DMS153 treated with DMSO at 0.1 percent for 48 hours (cell line): ENCODE data around the gene ZNF710.
A peak's percentile ranks its signal among the peaks of the same experiment; 100 is the strongest.
"Not testable (repeated sequence)": the region's sequence is repeated elsewhere in the genome, so short reads cannot be mapped to it uniquely, and the experiment has no call there.

Source experiments
- DNase-seq: peaks from one replicate; lab custom pipeline; 2025; ENCODE audit not compliant: unreplicated experiment; lab: John Stamatoyannopoulos, UW

Gene ZNF710

GRCh38 chr15:90001062-90001682 lies at the start of gene ZNF710:
TSS of gene ZNF710 (plus strand) at chr15:90001324. CDS start at chr15:90067138, 65,814 bp downstream.
- DNase-seq, result no peak

- DNase-seq, result no peak
These were observed 46.6 kb upstream of the ZNF710 start for GRCh38 chr15:89954541-89954940.

GRCh38 chr15:89955449-89955998 lies 45.6 kb upstream of the ZNF710 start:
- not testable (repeated sequence) for DNase-seq

- no peak for DNase-seq
These were observed 42.9 kb upstream of the ZNF710 start for GRCh38 chr15:89958107-89958805.

- DNase-seq, result no peak
These were observed 37.6 kb upstream of the ZNF710 start for GRCh38 chr15:89963301-89964231.

- DNase-seq, result no peak
These were observed 36.7 kb upstream of the ZNF710 start for GRCh38 chr15:89964232-89964954.

GRCh38 chr15:89967881-89968280 lies 33.2 kb upstream of the ZNF710 start:
- no peak for DNase-seq

GRCh38 chr15:89971592-89971997 lies 29.5 kb upstream of the ZNF710 start:
- DNase-seq, result peak; percentile 2

- no peak for DNase-seq
These were observed 29.0 kb upstream of the ZNF710 start for GRCh38 chr15:89972085-89972484.

GRCh38 chr15:89975482-89976245 lies 25.5 kb upstream of the ZNF710 start:
- DNase-seq, result no peak

GRCh38 chr15:89976246-89976600 lies 24.9 kb upstream of the ZNF710 start:
- no peak for DNase-seq

GRCh38 chr15:89977836-89978235 lies 23.3 kb upstream of the ZNF710 start:
- not testable (repeated sequence) for DNase-seq

GRCh38 chr15:89978914-89979313 lies 22.2 kb upstream of the ZNF710 start:
- DNase-seq, result no peak

GRCh38 chr15:89980896-89981295 lies 20.2 kb upstream of the ZNF710 start:
- no peak for DNase-seq

- no peak for DNase-seq
These were observed 18.6 kb upstream of the ZNF710 start for GRCh38 chr15:89982315-89983055.

GRCh38 chr15:89984001-89984400 lies 17.1 kb upstream of the ZNF710 start:
- no peak for DNase-seq

- DNase-seq, result no peak
These were observed 16.6 kb upstream of the ZNF710 start for GRCh38 chr15:89984421-89985010.

- DNase-seq, result no peak
These were observed 16.0 kb upstream of the ZNF710 start for GRCh38 chr15:89985111-89985510.

GRCh38 chr15:89991312-89991711 lies 9.8 kb upstream of the ZNF710 start:
- DNase-seq, result no peak
